NCI-H526 (cell line): ENCODE measurements around the gene FANCG.

Experiments used
- DNase-seq, 2 experiments: peaks; one replicate each; lab custom pipeline; 2025; lab: John Stamatoyannopoulos, UW

The FANCG gene

GRCh38 chr9:35060548-35061207, 19.1 kb downstream of the FANCG start:
- no peak for DNase-seq

GRCh38 chr9:35059438-35059837, 20.3 kb downstream of the FANCG start:
- DNase-seq = no peak

- DNase-seq = no peak
These were observed 22.5 kb downstream of the FANCG start for GRCh38 chr9:35057271-35057620.

GRCh38 chr9:35056571-35057270, 23.0 kb downstream of the FANCG start:
- DNase-seq = no peak

GRCh38 chr9:35054871-35055644, 24.7 kb downstream of the FANCG start:
- no peak for DNase-seq

- no peak for DNase-seq
These were observed 25.4 kb downstream of the FANCG start for GRCh38 chr9:35054185-35054835.

GRCh38 chr9:35051069-35051967, 28.4 kb downstream of the FANCG start:
- DNase-seq = peak in 1 of 2 experiments; percentile 54

GRCh38 chr9:35048511-35048910, 31.2 kb downstream of the FANCG start:
- no peak for DNase-seq

GRCh38 chr9:35044071-35044470, 35.7 kb downstream of the FANCG start:
- DNase-seq = no peak

- DNase-seq = no peak
These were observed 36.7 kb downstream of the FANCG start for GRCh38 chr9:35042891-35043545.

GRCh38 chr9:35042081-35042604, 37.6 kb downstream of the FANCG start:
- peak in 1 of 2 experiments; percentile 12 for DNase-seq

- no peak for DNase-seq
These were observed 43.7 kb downstream of the FANCG start for GRCh38 chr9:35035851-35036701.

- DNase-seq = no peak
These were observed 46.6 kb downstream of the FANCG start for GRCh38 chr9:35033101-35033500.

GRCh38 chr9:35029852-35030251, 49.9 kb downstream of the FANCG start:
- DNase-seq = no peak

GRCh38 chr9:35029241-35029640, 50.5 kb downstream of the FANCG start:
- no peak for DNase-seq

- DNase-seq = no peak
These were observed 51.4 kb downstream of the FANCG start for GRCh38 chr9:35028341-35028740.

- DNase-seq = no peak
These were observed 51.9 kb downstream of the FANCG start for GRCh38 chr9:35027860-35028259.

- no peak for DNase-seq
These were observed 52.4 kb downstream of the FANCG start for GRCh38 chr9:35027374-35027773.

GRCh38 chr9:35026671-35027070, 53.1 kb downstream of the FANCG start:
- DNase-seq = no peak
